ENCODE data around the gene CYB561D2. TPM values are rescaled to one million over a fixed set of nuclear protein-coding genes. Genes with fewer than 3 reads are reported as not detected.
A peak's percentile ranks its signal among the peaks of the same experiment; 100 is the strongest.

The CYB561D2 gene
- total and polyA plus RNA-seq, 8 donors = 8.6 to 30.4 (median 14.0) TPM

DNA sequence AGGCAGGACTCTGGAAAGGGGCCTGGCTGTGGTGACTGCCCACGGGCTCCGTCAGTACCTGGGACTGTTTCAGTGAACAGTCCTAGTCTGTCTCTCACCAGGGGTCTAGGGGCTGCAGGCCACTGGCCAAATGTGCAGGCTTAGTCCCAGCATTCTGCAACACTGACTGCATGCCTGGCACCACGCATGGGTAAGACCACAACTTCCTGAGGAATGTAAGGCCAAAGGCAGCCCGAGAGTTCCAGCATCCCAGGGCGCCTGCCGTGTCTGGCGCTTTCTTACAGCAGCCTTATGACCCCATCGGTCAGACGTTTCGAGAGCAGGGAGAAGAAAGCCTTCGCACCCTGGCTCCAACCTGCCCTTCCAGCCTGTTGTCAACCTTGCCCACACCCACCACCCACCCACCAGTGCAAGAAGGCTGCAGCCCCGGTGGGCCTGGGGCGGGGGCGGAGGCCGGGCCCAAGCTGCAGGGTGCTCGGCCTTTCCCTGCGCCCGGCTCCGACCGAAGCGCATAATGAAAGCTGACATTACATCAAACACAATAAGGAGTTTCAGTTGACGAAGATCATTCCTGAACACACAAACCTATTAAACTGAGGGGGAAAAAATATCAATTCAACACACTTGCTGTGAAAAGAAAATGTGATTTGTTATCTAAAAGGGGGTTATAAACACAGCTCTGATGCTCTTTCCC, 38.2 kb downstream of the CYB561D2 start:
- intact Hi-C loops (cut with DNase I) = no loop called here
- FAIRE-seq = no peak
- WGBS, 2 donors = 80 to 83% methylated on average over 22 of the region's 22 CpGs

DNA sequence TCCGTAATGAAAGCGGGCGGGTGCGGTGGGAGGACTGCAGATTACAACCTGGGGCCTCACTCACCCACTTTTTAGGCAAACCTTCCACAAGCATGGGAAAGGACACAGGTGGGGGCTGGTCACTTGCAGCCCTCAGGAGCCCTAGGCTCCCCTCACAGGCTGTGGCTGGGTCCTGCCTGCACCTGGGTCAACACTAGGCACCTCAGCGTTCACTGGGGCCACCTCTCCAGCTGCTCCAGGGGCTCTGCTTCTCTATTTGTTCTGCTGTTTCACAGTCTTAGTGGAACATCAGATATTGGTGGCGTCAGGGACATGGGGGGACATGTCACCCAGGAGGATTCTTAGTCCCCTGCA, 38.7 kb downstream of the CYB561D2 start:
- peaks cover 14 to 30% (median 27%) of the 10 kb centered on the region in 3 donors for H3K4me1 ChIP-seq
- no peaks in the 10 kb centered on the region for H3K36me3 ChIP-seq
- 43 to 58% methylated on average over 6 of the region's 6 CpGs for WGBS, 2 donors
- intact Hi-C loops (cut with DNase I) = no loop called here
- H3K9me3 ChIP-seq = no peaks in the 10 kb centered on the region
- no peak overlapping the region for H3K4me3 ChIP-seq
- FAIRE-seq (no peak), DNase-seq (peak in 4 of 6 donors; percentile 41 to 58 (median 50)), ATAC-seq (peak; percentile 14 to 58 (median 51))
- TF ChIP-seq, protein P1, sequence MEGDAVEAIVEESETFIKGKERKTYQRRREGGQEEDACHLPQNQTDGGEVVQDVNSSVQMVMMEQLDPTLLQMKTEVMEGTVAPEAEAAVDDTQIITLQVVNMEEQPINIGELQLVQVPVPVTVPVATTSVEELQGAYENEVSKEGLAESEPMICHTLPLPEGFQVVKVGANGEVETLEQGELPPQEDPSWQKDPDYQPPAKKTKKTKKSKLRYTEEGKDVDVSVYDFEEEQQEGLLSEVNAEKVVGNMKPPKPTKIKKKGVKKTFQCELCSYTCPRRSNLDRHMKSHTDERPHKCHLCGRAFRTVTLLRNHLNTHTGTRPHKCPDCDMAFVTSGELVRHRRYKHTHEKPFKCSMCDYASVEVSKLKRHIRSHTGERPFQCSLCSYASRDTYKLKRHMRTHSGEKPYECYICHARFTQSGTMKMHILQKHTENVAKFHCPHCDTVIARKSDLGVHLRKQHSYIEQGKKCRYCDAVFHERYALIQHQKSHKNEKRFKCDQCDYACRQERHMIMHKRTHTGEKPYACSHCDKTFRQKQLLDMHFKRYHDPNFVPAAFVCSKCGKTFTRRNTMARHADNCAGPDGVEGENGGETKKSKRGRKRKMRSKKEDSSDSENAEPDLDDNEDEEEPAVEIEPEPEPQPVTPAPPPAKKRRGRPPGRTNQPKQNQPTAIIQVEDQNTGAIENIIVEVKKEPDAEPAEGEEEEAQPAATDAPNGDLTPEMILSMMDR (IDR thresholded peaks at IDR 0.05) = no peak
- no peaks in the 10 kb centered on the region for H3K27me3 ChIP-seq
- H3K27ac ChIP-seq = no peak overlapping the region

More for the DNA sequence above, 38.2 kb downstream of the CYB561D2 start:
- Histone ChIP-seq H3K4me1 (peaks cover 14 to 30% (median 27%) of the 10 kb centered on the region in 3 donors), H3K27me3 (no peaks in the 10 kb centered on the region), H3K36me3 (no peaks in the 10 kb centered on the region), H3K4me3 (no peak overlapping the region), H3K27ac (peak overlapping the region in 1 of 4 donors; percentile 42), H3K9me3 (no peaks in the 10 kb centered on the region)
- TF ChIP-seq, protein P1 (IDR thresholded peaks at IDR 0.05) = no peak
- DNase-seq = no peak
- peak in 1 of 4 donors; percentile 2 for ATAC-seq

DNA sequence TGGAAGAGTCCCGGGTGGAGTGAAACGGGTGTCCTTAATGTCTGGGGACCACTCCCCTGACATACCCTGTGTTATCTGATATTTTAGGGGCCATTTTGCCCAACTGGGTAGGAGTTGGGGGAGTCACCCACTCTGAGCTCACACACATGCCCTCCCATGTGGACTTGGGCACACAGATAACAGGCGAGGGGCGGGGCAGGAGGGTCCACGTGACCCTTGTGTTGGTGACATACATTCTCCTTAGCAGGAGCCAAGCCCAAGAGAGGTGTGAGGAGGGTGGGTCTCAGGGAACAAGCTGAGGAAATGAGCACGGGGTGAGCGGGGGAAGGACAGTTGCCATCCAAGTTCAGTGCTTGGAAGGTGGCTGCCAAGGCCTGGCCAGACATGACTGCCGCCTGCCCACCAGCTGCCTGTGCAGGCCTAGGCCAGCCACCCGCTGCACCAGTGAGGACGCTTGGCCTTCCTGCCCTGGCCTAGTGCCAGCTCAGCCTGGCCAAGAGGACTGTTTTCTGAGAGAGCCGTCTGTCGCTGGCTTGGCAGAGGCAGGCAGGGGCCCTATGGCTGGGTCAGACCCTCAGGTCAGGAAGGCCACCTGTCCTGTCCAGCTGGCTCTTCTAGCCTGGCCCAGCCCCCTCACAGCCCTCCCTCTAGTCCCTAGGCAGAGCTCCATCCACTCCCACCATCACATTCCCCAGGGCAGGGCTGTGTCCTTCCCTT, 40.0 kb downstream of the CYB561D2 start:
- Histone ChIP-seq H3K4me3 (no peak overlapping the region), H3K4me1 (peaks cover 14 to 30% (median 27%) of the 10 kb centered on the region in 3 donors), H3K36me3 (no peaks in the 10 kb centered on the region), H3K9me3 (no peaks in the 10 kb centered on the region), H3K27me3 (no peaks in the 10 kb centered on the region), H3K27ac (peak overlapping the region in 3 of 4 donors; percentile 37 to 52 (median 39))
- ATAC-seq (peak; percentile 65 to 78 (median 75)), FAIRE-seq (no peak), DNase-seq (peak; percentile 65 to 96 (median 86))
- 41 to 43% methylated on average over 11 to 12 of the region's 12 CpGs for WGBS, 2 donors
- intact Hi-C loops (cut with DNase I) = no loop called here
- TF ChIP-seq, protein P1 (IDR thresholded peaks at IDR 0.05) = no peak

DNA sequence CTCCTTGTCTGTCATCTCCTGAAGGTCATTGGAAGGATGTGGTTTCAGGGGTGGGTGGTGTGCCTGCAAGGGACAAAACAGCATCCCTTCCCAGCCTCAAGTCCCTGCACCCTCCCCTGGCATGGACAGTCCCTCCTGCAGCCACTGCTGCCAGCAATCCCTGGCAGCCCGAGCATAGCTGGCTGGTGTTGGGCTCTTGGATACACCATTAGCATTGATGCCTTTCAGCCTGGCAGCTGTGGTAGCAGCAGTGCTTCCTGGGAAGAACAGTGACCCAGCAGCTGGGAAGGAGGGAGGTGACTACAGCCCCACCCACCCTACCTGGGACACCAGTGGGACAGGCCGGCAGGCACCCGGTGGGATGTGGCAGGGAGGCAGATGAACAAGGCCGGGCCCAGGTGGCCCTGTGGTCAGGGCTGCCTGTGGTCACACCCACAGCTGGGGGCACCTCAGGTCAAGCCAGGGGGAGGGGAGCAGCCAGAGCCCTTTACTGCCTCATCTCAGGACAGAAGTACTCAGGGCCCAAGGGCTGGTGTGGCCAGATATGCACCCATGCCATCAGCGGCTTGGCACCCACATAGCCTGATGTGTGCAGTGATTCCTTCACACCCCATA, 41.5 kb downstream of the CYB561D2 start:
- intact Hi-C loops (cut with DNase I) = no loop called here
- 72 to 78% methylated on average over 3 to 5 of the region's 5 CpGs for WGBS, 2 donors
- no peak for FAIRE-seq
- H3K36me3 ChIP-seq = no peaks in the 10 kb centered on the region
- no peak overlapping the region for H3K27ac ChIP-seq
- H3K4me3 ChIP-seq = no peak overlapping the region
- H3K27me3 ChIP-seq = no peaks in the 10 kb centered on the region
- ATAC-seq = no peak
- no peaks in the 10 kb centered on the region for H3K9me3 ChIP-seq
- DNase-seq = peak in 1 of 6 donors; percentile 23
- TF ChIP-seq, protein P1 (IDR thresholded peaks at IDR 0.05) = no peak
- peaks cover 14 to 30% (median 27%) of the 10 kb centered on the region in 3 donors for H3K4me1 ChIP-seq
